Measurements from ENCODE around the gene SLC25A4. TPM values are rescaled to one million over a fixed set of nuclear protein-coding genes. Genes with fewer than 3 reads are reported as not detected.

Gene SLC25A4
- total RNA-seq, 2 experiments from 2014 or later, result 8.5 to 8.7 TPM

GRCh38 chr4:185137233-185137925 lies 5.7 kb upstream of the SLC25A4 start:
- CTCF ChIA-PET, result interaction anchor here (0.8 to 4.6 kb wide), 4 partner anchors 9 to 97 kb away, joined by 3 to 54 read pairs (median 4); no protein-coding TSS in a partner anchor
- peaks cover 3% of the 10 kb centered on the region for H3K27me3 Mint-ChIP-seq
- no peak for DNase-seq
- intact Hi-C loops (cut with micrococcal nuclease), result loop anchor here (10.0 kb wide), 1 partner anchor 133 kb away; no protein-coding TSS in a partner anchor
- H3K4me1 Mint-ChIP-seq (ENCODE audit: low read depth), result peaks cover 2% of the 10 kb centered on the region
- ATAC-seq, result no peak
- H3K9me3 Mint-ChIP-seq, result no peaks in the 10 kb centered on the region
- H3K36me3 Mint-ChIP-seq (ENCODE audit: low read depth), result no peaks in the 10 kb centered on the region
- no peak overlapping the region for H3K4me3 Mint-ChIP-seq
- no peak for TF ChIP-seq CTCF (IDR thresholded peaks at IDR 0.05)
- H3K27ac Mint-ChIP-seq, result no peak overlapping the region
- POLR2A ChIA-PET, result no interaction called here

- intact Hi-C loops (cut with micrococcal nuclease), result loop anchor here (10.0 kb wide), 1 partner anchor 133 kb away; no protein-coding TSS in a partner anchor
- H3K9me3 Mint-ChIP-seq, result no peaks in the 10 kb centered on the region
- H3K27ac Mint-ChIP-seq, result no peak overlapping the region
- ATAC-seq (no peak), DNase-seq (no peak)
- no peaks in the 10 kb centered on the region for H3K36me3 Mint-ChIP-seq (ENCODE audit: low read depth)
- peaks cover 5% of the 10 kb centered on the region for H3K4me1 Mint-ChIP-seq (ENCODE audit: low read depth)
- H3K27me3 Mint-ChIP-seq, result peaks cover 3% of the 10 kb centered on the region
- H3K4me3 Mint-ChIP-seq, result no peak overlapping the region
- TF ChIP-seq CTCF (IDR thresholded peaks at IDR 0.05), result no peak
- ChIA-PET POLR2A (no interaction called here), CTCF (no interaction called here)
These were observed 4.9 kb upstream of the SLC25A4 start for GRCh38 chr4:185138161-185138560.

GRCh38 chr4:185139736-185140135 lies 3.3 kb upstream of the SLC25A4 start:
- H3K36me3 Mint-ChIP-seq (ENCODE audit: low read depth), result no peaks in the 10 kb centered on the region
- intact Hi-C loops (cut with micrococcal nuclease), result loop anchor here (10.0 kb wide), 1 partner anchor 135 kb away; no protein-coding TSS in a partner anchor
- H3K4me3 Mint-ChIP-seq, result no peak overlapping the region
- POLR2A ChIA-PET, result interaction anchor here (0.8 kb wide), 1 partner anchor 69 kb away, joined by 3 read pairs; no protein-coding TSS in a partner anchor
- DNase-seq (no peak), ATAC-seq (no peak)
- CTCF ChIA-PET, result interaction anchor here (1.2 to 2.0 kb wide), 5 partner anchors 11 to 134 kb away, joined by 3 to 9 read pairs (median 4); no protein-coding TSS in a partner anchor
- H3K4me1 Mint-ChIP-seq (ENCODE audit: low read depth), result peaks cover 13% of the 10 kb centered on the region
- no peak overlapping the region for H3K27ac Mint-ChIP-seq
- TF ChIP-seq CTCF (IDR thresholded peaks at IDR 0.05), result no peak
- peaks cover 3% of the 10 kb centered on the region for H3K27me3 Mint-ChIP-seq
- H3K9me3 Mint-ChIP-seq, result no peaks in the 10 kb centered on the region

- peaks cover 13% of the 10 kb centered on the region for H3K4me1 Mint-ChIP-seq (ENCODE audit: low read depth)
- intact Hi-C loops (cut with micrococcal nuclease), result no loop called here
- POLR2A ChIA-PET, result interaction anchor here (0.6 kb wide), 1 partner anchor 63 kb away, joined by 3 read pairs; no protein-coding TSS in a partner anchor
- CTCF ChIA-PET, result interaction anchor here (2.2 to 4.1 kb wide), 2 partner anchors 43 to 101 kb away, joined by 14 to 30 read pairs; no protein-coding TSS in a partner anchor
- H3K4me3 Mint-ChIP-seq, result no peak overlapping the region
- no peak for DNase-seq
- no peaks in the 10 kb centered on the region for H3K9me3 Mint-ChIP-seq
- H3K27me3 Mint-ChIP-seq, result peaks cover 3% of the 10 kb centered on the region
- no peak for TF ChIP-seq CTCF (IDR thresholded peaks at IDR 0.05)
- no peaks in the 10 kb centered on the region for H3K36me3 Mint-ChIP-seq (ENCODE audit: low read depth)
- no peak overlapping the region for H3K27ac Mint-ChIP-seq
- no peak for ATAC-seq
These were observed 1.3 kb upstream of the SLC25A4 start for GRCh38 chr4:185141777-185142176.

GRCh38 chr4:185142564-185142911 lies 528 bp upstream of the SLC25A4 start:
- H3K4me1 Mint-ChIP-seq (ENCODE audit: low read depth), result peaks cover 13% of the 10 kb centered on the region
- peak overlapping the region; percentile 76 for H3K27ac Mint-ChIP-seq
- H3K4me3 Mint-ChIP-seq, result peak overlapping the region; percentile 78
- DNase-seq (no peak), ATAC-seq (peak; percentile 22)
- POLR2A ChIA-PET, result interaction anchor here (0.7 to 1.6 kb wide), 7 partner anchors 18 to 488 kb away, joined by 3 to 6 read pairs (median 3); partner anchors contain the start of genes CENPU and SNX25
- CTCF ChIA-PET, result interaction anchor here (0.7 to 4.1 kb wide), 8 partner anchors 8 to 102 kb away, joined by 3 to 30 read pairs (median 4); no protein-coding TSS in a partner anchor
- H3K36me3 Mint-ChIP-seq (ENCODE audit: low read depth), result no peaks in the 10 kb centered on the region
- H3K9me3 Mint-ChIP-seq, result no peaks in the 10 kb centered on the region
- peaks cover 3% of the 10 kb centered on the region for H3K27me3 Mint-ChIP-seq
- TF ChIP-seq CTCF (IDR thresholded peaks at IDR 0.05), result no peak
- intact Hi-C loops (cut with micrococcal nuclease), result no loop called here
